Psoas muscle (tissue), 8 donors: ENCODE results near the gene PCBP3. TPM values are rescaled to one million over a fixed set of nuclear protein-coding genes. Genes with fewer than 3 reads are reported as not detected.
"Not testable (repeated sequence)": the region's sequence is repeated elsewhere in the genome, so short reads cannot be mapped to it uniquely, and the experiment has no call there.

ENCODE experiments used
- ATAC-seq, 4 donors: fragments of 200-7000 bp; cut with Tn5 transposase; one replicate each; pipeline ENCODE4 v1.9.1; 2020; ENCODE audit warnings: moderate library complexity in 3 of 4, mild to moderate bottlenecking in 2 of 4
- DNase-seq, 2 donors: peaks; one replicate each; pipeline ENCODE4 v3.0.0-alpha.2; 2020
- H3K27ac ChIP-seq: fragments of 200-600 bp; one replicate; pipeline ENCODE4 v1.8.0; 2022
- H3K27me3 ChIP-seq, 3 donors: fragments of 200-600 bp in 1 of 3; one replicate each; pipeline versions ENCODE4 v1.6.1 to v1.8.0; 2013 to 2022; ENCODE audit warnings: low read length in 2 of 3, mild to moderate bottlenecking in 2 of 3, moderate library complexity in 1 of 3; ENCODE audit not compliant: insufficient read depth in 3 of 3
- H3K36me3 ChIP-seq, 2 donors: fragments of 200-600 bp in 1 of 2; one replicate each; pipeline versions ENCODE4 v1.6.1 to v1.8.0; 2013 to 2022; ENCODE audit warnings: low read depth in 1 of 2, mild to moderate bottlenecking in 1 of 2, moderate library complexity in 1 of 2; ENCODE audit not compliant: insufficient read depth in 1 of 2
- H3K4me1 ChIP-seq: fragments of 200-600 bp; one replicate; pipeline ENCODE4 v1.8.0; 2022
- H3K4me3 ChIP-seq: fragments of 200-600 bp; one replicate; pipeline ENCODE4 v1.8.0; 2022; ENCODE audit warnings: mild to moderate bottlenecking
- H3K9me3 ChIP-seq: fragments of 200-600 bp; one replicate; pipeline ENCODE4 v1.8.0; 2022
- WGBS, 3 donors: extraction: QIAGEN DNeasy Blood & Tissue Kit; methylation state at CpG; one replicate each; pipeline versions ENCODE4 v1.1.6 to v1.1.7; 2013; 5-methylcytosine and 5-hydroxymethylcytosine counted together
- intact Hi-C, 2 donors: fragments of 100-400 bp; cut with DNase I; formaldehyde crosslinking; loops; one replicate each; pipeline versions ENCODE4 v1.11.0 to v1.14.2; 2022
- polyA plus RNA-seq, 3 donors: library from polyadenylated mRNA; stranded (reverse); fragments of 200-250 nt; gene quantifications; one replicate each; pipeline ENCODE4 v1.2.3, GENCODE V29; 2013
- total RNA-seq, 4 donors: library from RNA; stranded (reverse); fragmentation: NEBNext Ultra II Directional in 2 of 4; extraction: Animal tissue kit (Norgen Biotek cat#: 25700) in 2 of 4; gene quantifications; one replicate each; pipeline versions ENCODE4 v1.2.1 to v1.2.4, GENCODE V29; 2021 to 2023
- TF ChIP-seq, protein P1 (sequence below): fragments of 200-600 bp; IDR thresholded peaks from one replicate; pipeline ENCODE4 v1.8.0; 2022; ENCODE audit warnings: antibody characterized with exemption
- donor health status: healthy with polysubstance abuse.
- donor health status: DM: no; HTN: no; CAD: no; lungs with moderate emphysema.
- donor health status: Bipolar disorder and iron deficiency.
- donor health status: healthy.
- donor health status: DM: yes; HTN: yes; CAD: no.
- donor health status: DM: no; HTN: no; CAD: no.
- donor health status: DM: no; HTN: no; CAD: no.
- donor health status: DM: yes; HTN: yes; CAD: no.

The PCBP3 gene
- total and polyA plus RNA-seq, 7 donors: 0.10 to 0.91 (median 0.33) TPM; not detected in 1

DNA sequence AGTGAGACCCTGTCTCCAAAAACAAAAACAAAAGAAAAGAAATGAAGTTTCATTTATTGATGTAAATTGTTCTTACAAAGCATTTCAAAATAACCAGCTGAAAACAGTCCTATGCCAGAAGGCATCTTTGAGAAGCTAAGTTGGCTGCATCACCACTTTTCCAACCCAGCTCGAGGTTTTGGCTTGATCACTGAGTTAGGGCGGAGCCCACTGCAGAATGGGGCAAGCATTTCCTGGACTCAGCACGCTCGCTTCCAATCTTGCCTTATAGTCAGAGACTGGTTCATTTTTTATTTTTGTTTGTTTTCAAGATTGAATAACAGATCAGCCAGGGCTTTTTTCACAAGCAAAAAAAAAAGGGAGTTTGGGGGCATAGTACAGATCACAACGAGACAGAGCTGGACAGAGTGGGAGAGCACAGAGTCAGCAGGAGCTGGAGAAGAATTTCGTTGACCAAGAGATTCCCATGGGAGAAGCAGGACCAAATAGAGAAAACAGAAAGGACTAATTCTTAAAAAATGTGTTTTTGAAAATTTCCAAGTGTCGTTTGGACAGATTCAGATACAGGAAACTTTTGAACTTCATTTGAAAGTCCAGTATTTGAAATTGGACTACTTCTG is 314.6 kb downstream of the PCBP3 start:
- no peak overlapping the region for H3K4me3 ChIP-seq
- peak overlapping the region; percentile 46 for H3K27ac ChIP-seq
- H3K4me1 ChIP-seq: no peaks in the 10 kb centered on the region
- intact Hi-C loops: no loop called here
- H3K27me3 ChIP-seq: peaks cover 0 to 39% (median 1%) of the 10 kb centered on the region in 3 donors
- no peaks in the 10 kb centered on the region for H3K36me3 ChIP-seq
- TF ChIP-seq, protein P1, sequence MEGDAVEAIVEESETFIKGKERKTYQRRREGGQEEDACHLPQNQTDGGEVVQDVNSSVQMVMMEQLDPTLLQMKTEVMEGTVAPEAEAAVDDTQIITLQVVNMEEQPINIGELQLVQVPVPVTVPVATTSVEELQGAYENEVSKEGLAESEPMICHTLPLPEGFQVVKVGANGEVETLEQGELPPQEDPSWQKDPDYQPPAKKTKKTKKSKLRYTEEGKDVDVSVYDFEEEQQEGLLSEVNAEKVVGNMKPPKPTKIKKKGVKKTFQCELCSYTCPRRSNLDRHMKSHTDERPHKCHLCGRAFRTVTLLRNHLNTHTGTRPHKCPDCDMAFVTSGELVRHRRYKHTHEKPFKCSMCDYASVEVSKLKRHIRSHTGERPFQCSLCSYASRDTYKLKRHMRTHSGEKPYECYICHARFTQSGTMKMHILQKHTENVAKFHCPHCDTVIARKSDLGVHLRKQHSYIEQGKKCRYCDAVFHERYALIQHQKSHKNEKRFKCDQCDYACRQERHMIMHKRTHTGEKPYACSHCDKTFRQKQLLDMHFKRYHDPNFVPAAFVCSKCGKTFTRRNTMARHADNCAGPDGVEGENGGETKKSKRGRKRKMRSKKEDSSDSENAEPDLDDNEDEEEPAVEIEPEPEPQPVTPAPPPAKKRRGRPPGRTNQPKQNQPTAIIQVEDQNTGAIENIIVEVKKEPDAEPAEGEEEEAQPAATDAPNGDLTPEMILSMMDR: no peak
- H3K9me3 ChIP-seq: no peaks in the 10 kb centered on the region
- WGBS, 3 donors: 13 to 20% (median 15%) methylated on average over 7 of the region's 7 CpGs
- peak in 1 of 2 donors; percentile 61 for DNase-seq
- ATAC-seq: peak in 3 of 4 donors; percentile 52 to 77 (median 70)

DNA sequence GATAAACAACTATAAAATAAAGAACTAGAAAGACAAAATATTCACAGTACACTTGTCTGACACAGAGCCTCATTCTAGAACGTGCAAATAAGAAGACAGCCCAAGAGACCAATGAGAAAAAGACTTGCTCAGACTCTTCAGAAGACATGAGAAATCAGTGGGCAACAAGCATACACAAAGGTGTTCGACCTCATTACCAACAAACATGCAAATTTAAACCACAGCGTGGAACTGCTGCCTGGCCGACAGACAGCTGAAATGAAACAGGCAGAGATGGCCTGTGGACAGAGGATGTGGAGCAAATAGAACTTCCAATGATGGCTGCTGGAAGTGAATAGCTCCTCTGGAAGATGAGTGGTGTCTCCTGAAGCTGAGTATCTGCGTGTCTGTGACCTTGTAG is 315.7 kb downstream of the PCBP3 start:
- H3K27ac ChIP-seq: peak overlapping the region; percentile 44

DNA sequence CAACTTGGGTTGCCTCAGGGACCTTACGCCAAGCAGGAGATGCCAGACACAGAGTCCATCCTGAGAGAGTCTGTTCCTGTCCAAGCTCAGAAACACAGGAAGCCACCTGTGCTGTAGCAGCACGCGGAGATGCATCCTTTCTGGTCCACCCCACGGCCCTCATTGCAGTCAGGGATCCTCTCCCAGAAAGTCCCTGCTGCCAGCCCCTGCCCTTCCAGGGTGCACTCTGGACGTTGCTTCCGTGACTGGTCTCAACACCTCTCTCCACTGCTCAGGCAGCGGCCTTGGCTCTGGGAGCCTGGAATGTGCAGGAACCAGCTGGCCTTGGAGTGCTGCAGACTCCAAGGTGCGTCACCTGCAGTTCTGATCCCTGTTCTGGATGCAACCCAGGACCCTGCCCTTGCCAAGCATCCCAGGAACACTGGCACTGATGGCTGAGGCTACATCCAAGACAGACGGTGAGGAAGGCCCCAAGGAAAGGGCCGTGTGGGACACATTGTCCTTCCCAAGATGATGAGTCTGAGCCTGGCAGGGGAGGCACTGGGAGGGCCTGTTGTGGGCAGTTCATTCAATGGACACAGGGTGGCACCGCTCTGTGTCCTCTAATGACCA is 316.4 kb downstream of the PCBP3 start:
- DNase-seq (no peak), ATAC-seq (no peak)
- intact Hi-C loops: no loop called here
- Histone ChIP-seq H3K4me1 (no peaks in the 10 kb centered on the region), H3K27me3 (peaks cover 0 to 39% (median 1%) of the 10 kb centered on the region in 3 donors), H3K36me3 (no peaks in the 10 kb centered on the region), H3K4me3 (no peak overlapping the region), H3K9me3 (no peaks in the 10 kb centered on the region), H3K27ac (peak overlapping the region; percentile 44)
- WGBS, 3 donors: 82 to 85% (median 85%) methylated on average over 11 of the region's 11 CpGs
- TF ChIP-seq, protein P1: no peak

More for the DNA sequence above, 315.7 kb downstream of the PCBP3 start:
- 69 to 77% (median 69%) methylated on average over 5 of the region's 5 CpGs for WGBS, 3 donors
- no peaks in the 10 kb centered on the region for H3K36me3 ChIP-seq
- H3K4me1 ChIP-seq: no peaks in the 10 kb centered on the region
- ATAC-seq (no peak), DNase-seq (no peak)
- H3K4me3 ChIP-seq: no peak overlapping the region
- H3K9me3 ChIP-seq: no peaks in the 10 kb centered on the region
- TF ChIP-seq, protein P1: no peak
- H3K27me3 ChIP-seq: peaks cover 0 to 39% (median 1%) of the 10 kb centered on the region in 3 donors
- intact Hi-C loops: no loop called here

DNA sequence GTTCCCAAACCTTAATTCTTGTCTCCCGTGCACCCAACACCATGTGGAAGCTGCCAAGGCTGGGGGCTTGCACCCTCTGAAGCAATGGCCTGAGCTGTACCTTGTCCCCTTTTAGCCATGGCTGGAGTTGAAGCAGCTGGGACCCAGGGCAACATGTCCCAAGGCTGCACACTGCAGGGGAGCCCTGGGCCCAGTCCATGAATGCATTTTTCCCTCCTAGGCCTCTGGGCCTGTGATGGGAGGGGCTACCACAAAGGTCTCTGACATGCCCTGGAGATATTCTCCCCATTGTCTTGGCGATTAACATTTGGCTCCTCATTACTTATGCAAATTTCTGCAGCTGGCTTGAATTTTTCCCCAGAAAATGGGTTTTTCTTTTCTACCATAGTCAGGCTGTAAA is 317.9 kb downstream of the PCBP3 start:
- H3K4me1 ChIP-seq, H3K27ac ChIP-seq, ATAC-seq, H3K4me3 ChIP-seq, H3K36me3 ChIP-seq, DNase-seq, H3K9me3 ChIP-seq, intact Hi-C loops: not testable (repeated sequence)
- 82 to 90% (median 87%) methylated on average over 2 of the region's 2 CpGs for WGBS, 3 donors
- peaks cover 0 to 25% (median 0%) of the 10 kb centered on the region in 3 donors for H3K27me3 ChIP-seq

DNA sequence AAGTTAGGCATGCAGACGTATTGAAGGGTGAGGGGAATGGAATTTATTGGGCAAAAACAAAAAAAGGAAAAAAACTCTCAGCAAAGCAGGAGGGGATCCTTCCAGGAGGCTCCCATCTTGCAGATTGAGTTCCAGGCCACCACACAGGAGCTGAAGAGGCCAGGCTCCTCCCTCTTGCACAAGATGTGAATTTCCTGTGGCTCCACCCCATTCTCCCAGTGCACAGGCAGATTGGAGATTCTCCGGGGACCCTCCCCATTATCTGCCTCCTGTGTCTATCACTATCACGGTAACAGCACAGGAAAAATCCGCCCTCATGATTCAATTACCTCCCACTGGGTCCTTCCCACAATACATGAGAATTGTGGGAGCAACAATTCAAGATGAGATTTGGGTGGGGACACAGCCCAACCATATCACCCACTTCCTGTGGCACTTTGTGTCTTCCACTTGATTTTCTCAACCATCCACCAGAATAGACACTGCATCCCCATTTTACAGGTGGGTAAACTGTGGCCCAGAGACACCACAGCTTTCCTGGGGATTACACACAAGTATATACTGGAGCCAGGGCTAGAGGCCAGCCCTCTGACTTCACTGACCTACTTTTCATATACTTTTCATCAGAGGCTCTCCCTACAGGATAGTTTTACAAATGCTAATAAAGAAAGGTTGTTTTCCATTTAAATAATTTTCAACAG is 319.2 kb downstream of the PCBP3 start:
- TF ChIP-seq, protein P1: no peak
- Histone ChIP-seq H3K36me3 (no peaks in the 10 kb centered on the region), H3K4me1 (no peaks in the 10 kb centered on the region), H3K9me3 (no peaks in the 10 kb centered on the region), H3K4me3 (no peak overlapping the region), H3K27ac (no peak overlapping the region), H3K27me3 (peaks cover 0 to 18% (median 0%) of the 10 kb centered on the region in 3 donors)
- intact Hi-C loops: no loop called here
- ATAC-seq: no peak
- DNase-seq: no peak
- 74 to 82% (median 80%) methylated on average over 4 of the region's 4 CpGs for WGBS, 3 donors
